ENCODE measurements around the gene ADSS1.
"Not testable (repeated sequence)": the region's sequence is repeated elsewhere in the genome, so short reads cannot be mapped to it uniquely, and the experiment has no call there.

ADSS1 gene

DNA sequence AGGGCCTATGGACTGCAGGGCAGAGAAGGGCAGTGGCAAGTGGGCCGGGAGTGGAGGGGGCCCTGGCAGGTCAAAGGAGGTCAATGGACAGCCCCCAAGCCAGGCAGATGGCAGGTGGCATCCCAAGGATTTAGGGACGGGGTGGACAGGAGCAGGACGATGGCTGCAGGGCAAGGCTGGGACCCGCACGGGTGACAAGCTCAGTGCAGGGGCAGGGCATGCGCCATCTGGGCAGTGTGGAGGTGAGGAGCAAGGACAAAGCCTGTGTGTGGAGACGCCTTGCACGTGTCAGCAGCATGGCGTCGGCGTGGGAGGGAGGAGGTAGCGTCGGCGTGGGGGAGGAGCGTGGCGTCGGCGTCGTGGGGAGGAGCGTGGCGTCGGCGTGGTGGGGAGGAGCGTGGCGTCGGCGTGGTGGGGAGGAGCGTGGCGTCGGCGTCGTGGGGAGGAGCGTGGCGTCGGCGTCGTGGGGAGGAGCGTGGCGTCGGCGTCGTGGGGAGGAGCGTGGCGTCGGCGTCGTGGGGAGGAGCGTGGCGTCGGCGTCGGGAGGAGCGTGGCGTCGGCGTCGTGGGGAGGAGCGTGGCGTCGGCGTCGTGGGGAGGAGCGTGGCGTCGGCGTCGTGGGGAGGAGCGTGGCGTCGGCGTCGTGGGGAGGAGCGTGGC lies 5.3 kb downstream of the ADSS1 start:
- H3K36me3 ChIP-seq (ENCODE audit: control insufficient read depth in 1 of 2, insufficient read depth in 2 of 2, low read depth in 1 of 2, low read length in 2 of 2); H3K23ac ChIP-seq (ENCODE audit: low read length in 2 of 2); H2AK5ac ChIP-seq (ENCODE audit: low read length, severe bottlenecking); H3K27ac ChIP-seq (ENCODE audit: low read length, poor library complexity, severe bottlenecking); H3K14ac ChIP-seq (ENCODE audit: low read length in 2 of 2); H3K4ac ChIP-seq (ENCODE audit: low read depth in 1 of 2, low read length in 2 of 2); H2BK5ac ChIP-seq (ENCODE audit: low read depth, low read length, poor library complexity, severe bottlenecking); H3K79me1 ChIP-seq (replicated peaks; ENCODE audit: low read length, poor library complexity, severe bottlenecking); H3K4me3 ChIP-seq (ENCODE audit: insufficient read depth in 1 of 2, low read depth in 1 of 2, low read length in 2 of 2); H3K9me3 ChIP-seq (ENCODE audit: control insufficient read depth, low read length); DNase-seq; H3K9ac ChIP-seq (ENCODE audit: low read length); H3K4me2 ChIP-seq (ENCODE audit: low read length, poor library complexity, severe bottlenecking); H2AFZ ChIP-seq (ENCODE audit: low read depth, low read length); H4K8ac ChIP-seq (ENCODE audit: low read length); H2BK12ac ChIP-seq (ENCODE audit: low read length in 2 of 2); H2BK15ac ChIP-seq (ENCODE audit: low read depth, poor library complexity, severe bottlenecking); H3K18ac ChIP-seq (ENCODE audit: low read depth in 1 of 2, low read length in 2 of 2); H2BK120ac ChIP-seq (ENCODE audit: low read depth, low read length): not testable (repeated sequence)
- Histone ChIP-seq H4K91ac (ENCODE audit: low read length) (peak overlapping the region; percentile 5), H3K4me1 (ENCODE audit: control insufficient read depth, insufficient read depth, low read depth, low read length) (peaks cover 24% of the 10 kb centered on the region), H3K27me3 (ENCODE audit: control insufficient read depth in 1 of 2, insufficient read depth in 1 of 2, low read length in 2 of 2) (peaks cover 14 to 32% of the 10 kb centered on the region in 2 experiments)
- WGBS: 96% methylated on average over 41 of the region's 73 CpGs

DNA sequence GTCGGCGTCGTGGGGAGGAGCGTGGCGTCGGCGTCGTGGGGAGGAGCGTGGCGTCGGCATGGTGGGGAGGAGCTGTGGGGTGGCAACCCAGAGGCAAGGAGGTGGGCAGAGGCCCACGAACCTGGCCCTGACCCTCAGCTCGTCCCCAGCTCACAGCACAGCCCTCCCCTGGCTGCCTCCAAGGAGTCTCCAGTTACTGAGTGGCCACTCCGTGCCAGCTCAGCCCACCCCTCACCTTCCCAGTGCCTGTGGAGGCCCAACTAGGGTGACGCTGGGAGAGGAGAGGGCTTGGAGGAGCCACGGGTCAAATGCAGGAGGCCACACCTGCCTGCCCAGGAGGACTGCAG lies 5.8 kb downstream of the ADSS1 start:
- no peak overlapping the region for H2BK12ac ChIP-seq (ENCODE audit: low read length in 2 of 2)
- no peaks in the 10 kb centered on the region for H3K9me3 ChIP-seq (ENCODE audit: control insufficient read depth, low read length)
- no peak overlapping the region for H3K14ac ChIP-seq (ENCODE audit: low read length in 2 of 2)
- WGBS: 88% methylated on average over 5 of the region's 16 CpGs
- no peak overlapping the region for H3K4me3 ChIP-seq (ENCODE audit: insufficient read depth in 1 of 2, low read depth in 1 of 2, low read length in 2 of 2)
- H3K36me3 ChIP-seq (ENCODE audit: control insufficient read depth in 1 of 2, insufficient read depth in 2 of 2, low read depth in 1 of 2, low read length in 2 of 2): no peaks in the 10 kb centered on the region
- H2AFZ ChIP-seq (ENCODE audit: low read depth, low read length): no peak overlapping the region
- H3K4me2 ChIP-seq (ENCODE audit: low read length, poor library complexity, severe bottlenecking): no peak overlapping the region
- H3K18ac ChIP-seq (ENCODE audit: low read depth in 1 of 2, low read length in 2 of 2): no peak overlapping the region
- no peak overlapping the region for H3K27ac ChIP-seq (ENCODE audit: low read length, poor library complexity, severe bottlenecking)
- H3K4ac ChIP-seq (ENCODE audit: low read depth in 1 of 2, low read length in 2 of 2): no peak overlapping the region
- H3K27me3 ChIP-seq (ENCODE audit: control insufficient read depth in 1 of 2, insufficient read depth in 1 of 2, low read length in 2 of 2): peaks cover 13 to 32% of the 10 kb centered on the region in 2 experiments
- no peak overlapping the region for H4K8ac ChIP-seq (ENCODE audit: low read length)
- no peak overlapping the region for H3K9ac ChIP-seq (ENCODE audit: low read length)
- no peak overlapping the region for H3K23ac ChIP-seq (ENCODE audit: low read length in 2 of 2)
- no peak overlapping the region for H2AK5ac ChIP-seq (ENCODE audit: low read length, severe bottlenecking)
- H2BK15ac ChIP-seq (ENCODE audit: low read depth, poor library complexity, severe bottlenecking): no peak overlapping the region
- H2BK120ac ChIP-seq (ENCODE audit: low read depth, low read length): no peak overlapping the region
- H3K79me1 ChIP-seq (replicated peaks; ENCODE audit: low read length, poor library complexity, severe bottlenecking): no peaks in the 10 kb centered on the region
- H4K91ac ChIP-seq (ENCODE audit: low read length): no peak overlapping the region
- H2BK5ac ChIP-seq (ENCODE audit: low read depth, low read length, poor library complexity, severe bottlenecking): no peak overlapping the region
- no peak for DNase-seq
- H3K4me1 ChIP-seq (ENCODE audit: control insufficient read depth, insufficient read depth, low read depth, low read length): peaks cover 19% of the 10 kb centered on the region

DNA sequence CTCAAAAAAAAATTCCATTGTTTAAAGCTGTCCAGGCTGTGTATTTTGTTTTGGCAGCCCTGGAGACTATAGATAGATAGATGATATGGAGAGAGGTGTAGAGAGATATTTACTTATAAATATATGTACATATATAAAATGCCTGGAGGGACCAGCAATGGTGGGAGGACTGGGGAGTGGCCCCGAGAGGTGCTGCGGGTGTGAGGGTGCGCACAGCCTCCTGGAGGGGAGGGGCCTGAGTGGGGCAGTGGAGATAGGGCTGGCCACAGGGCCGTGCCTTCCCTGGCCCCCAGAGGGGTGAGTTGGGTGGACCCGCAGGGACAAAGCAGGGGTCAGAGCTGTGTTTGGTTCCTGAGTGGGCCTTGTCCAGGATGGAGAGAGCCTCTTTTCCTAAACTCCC lies 6.5 kb downstream of the ADSS1 start:
- H2BK12ac ChIP-seq (ENCODE audit: low read length in 2 of 2): no peak overlapping the region
- no peak overlapping the region for H2AK5ac ChIP-seq (ENCODE audit: low read length, severe bottlenecking)
- H3K36me3 ChIP-seq (ENCODE audit: control insufficient read depth in 1 of 2, insufficient read depth in 2 of 2, low read depth in 1 of 2, low read length in 2 of 2): no peaks in the 10 kb centered on the region
- 80% methylated on average over 3 of the region's 5 CpGs for WGBS
- no peaks in the 10 kb centered on the region for H3K9me3 ChIP-seq (ENCODE audit: control insufficient read depth, low read length)
- no peak overlapping the region for H3K4ac ChIP-seq (ENCODE audit: low read depth in 1 of 2, low read length in 2 of 2)
- no peak overlapping the region for H3K4me2 ChIP-seq (ENCODE audit: low read length, poor library complexity, severe bottlenecking)
- no peak overlapping the region for H3K4me3 ChIP-seq (ENCODE audit: insufficient read depth in 1 of 2, low read depth in 1 of 2, low read length in 2 of 2)
- H3K79me1 ChIP-seq (replicated peaks; ENCODE audit: low read length, poor library complexity, severe bottlenecking): no peaks in the 10 kb centered on the region
- DNase-seq: no peak
- H2BK120ac ChIP-seq (ENCODE audit: low read depth, low read length): no peak overlapping the region
- no peak overlapping the region for H2AFZ ChIP-seq (ENCODE audit: low read depth, low read length)
- no peak overlapping the region for H4K8ac ChIP-seq (ENCODE audit: low read length)
- H3K9ac ChIP-seq (ENCODE audit: low read length): no peak overlapping the region
- peaks cover 14% of the 10 kb centered on the region for H3K4me1 ChIP-seq (ENCODE audit: control insufficient read depth, insufficient read depth, low read depth, low read length)
- peaks cover 13 to 29% of the 10 kb centered on the region in 2 experiments for H3K27me3 ChIP-seq (ENCODE audit: control insufficient read depth in 1 of 2, insufficient read depth in 1 of 2, low read length in 2 of 2)
- no peak overlapping the region for H2BK15ac ChIP-seq (ENCODE audit: low read depth, poor library complexity, severe bottlenecking)
- H3K23ac ChIP-seq (ENCODE audit: low read length in 2 of 2): no peak overlapping the region
- no peak overlapping the region for H3K18ac ChIP-seq (ENCODE audit: low read depth in 1 of 2, low read length in 2 of 2)
- H3K27ac ChIP-seq (ENCODE audit: low read length, poor library complexity, severe bottlenecking): no peak overlapping the region
- H2BK5ac ChIP-seq (ENCODE audit: low read depth, low read length, poor library complexity, severe bottlenecking): no peak overlapping the region
- H4K91ac ChIP-seq (ENCODE audit: low read length): no peak overlapping the region
- no peak overlapping the region for H3K14ac ChIP-seq (ENCODE audit: low read length in 2 of 2)

DNA sequence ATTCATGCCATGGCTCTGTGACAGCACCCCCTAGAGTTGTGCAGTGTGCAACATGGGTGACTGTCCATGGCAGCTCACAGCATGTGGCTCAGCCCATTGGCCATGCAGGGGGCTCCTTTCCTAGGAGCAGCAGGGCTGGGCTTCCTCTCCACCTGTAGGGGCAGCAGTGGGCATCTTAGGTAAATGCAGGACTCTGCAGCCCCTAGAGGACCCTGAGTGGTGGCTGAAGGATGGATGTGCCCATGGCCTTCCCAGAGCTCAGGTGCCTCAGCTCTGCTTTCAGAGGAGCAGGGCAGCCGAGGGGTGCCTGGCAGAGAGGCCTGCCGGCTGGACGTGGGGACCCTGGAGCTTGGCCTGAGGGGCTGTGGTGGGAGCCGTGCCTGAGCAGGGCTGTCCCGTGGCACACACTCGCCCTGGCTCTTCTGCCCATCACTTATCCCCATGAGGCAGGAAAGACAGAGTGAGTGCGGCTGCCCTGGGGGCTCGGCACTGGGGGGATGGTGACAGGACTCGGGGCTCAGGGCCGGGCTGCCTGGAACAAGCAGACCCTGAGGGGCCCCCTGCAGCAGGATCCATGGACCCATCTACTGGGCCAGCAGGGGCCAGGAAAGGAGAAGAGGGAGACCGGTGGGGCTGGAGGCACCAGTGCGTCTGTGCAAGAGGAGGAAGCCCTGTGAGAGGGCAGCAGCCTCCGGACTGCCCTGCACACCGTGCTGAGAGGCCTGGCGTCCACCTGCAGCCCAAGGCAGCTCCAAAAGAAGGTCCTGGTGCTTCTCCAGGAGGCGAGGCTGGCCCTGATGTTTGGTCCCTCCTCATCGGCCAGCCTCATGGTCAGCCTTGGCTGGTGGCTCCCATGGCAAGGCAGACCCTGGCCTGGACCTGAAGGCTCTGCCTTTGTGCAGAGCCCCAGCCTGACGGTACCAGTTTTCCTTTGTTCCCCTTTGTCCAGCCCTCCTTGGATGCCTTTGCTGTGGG lies 7.6 kb downstream of the ADSS1 start:
- 87% methylated on average over 18 of the region's 18 CpGs for WGBS
- Histone ChIP-seq H3K27ac (ENCODE audit: low read length, poor library complexity, severe bottlenecking) (no peak overlapping the region), H3K79me1 (replicated peaks; ENCODE audit: low read length, poor library complexity, severe bottlenecking) (no peaks in the 10 kb centered on the region), H2AFZ (ENCODE audit: low read depth, low read length) (no peak overlapping the region), H3K4me1 (ENCODE audit: control insufficient read depth, insufficient read depth, low read depth, low read length) (peaks cover 14% of the 10 kb centered on the region), H2AK5ac (ENCODE audit: low read length, severe bottlenecking) (no peak overlapping the region), H2BK15ac (ENCODE audit: low read depth, poor library complexity, severe bottlenecking) (peak overlapping the region; percentile 60), H3K9ac (ENCODE audit: low read length) (no peak overlapping the region), H2BK5ac (ENCODE audit: low read depth, low read length, poor library complexity, severe bottlenecking) (no peak overlapping the region), H2BK120ac (ENCODE audit: low read depth, low read length) (no peak overlapping the region), H3K18ac (ENCODE audit: low read depth in 1 of 2, low read length in 2 of 2) (peak overlapping the region in 1 of 2 experiments; percentile 29), H3K36me3 (ENCODE audit: control insufficient read depth in 1 of 2, insufficient read depth in 2 of 2, low read depth in 1 of 2, low read length in 2 of 2) (no peaks in the 10 kb centered on the region), H3K4me3 (ENCODE audit: insufficient read depth in 1 of 2, low read depth in 1 of 2, low read length in 2 of 2) (no peak overlapping the region), H3K4ac (ENCODE audit: low read depth in 1 of 2, low read length in 2 of 2) (no peak overlapping the region), H2BK12ac (ENCODE audit: low read length in 2 of 2) (peak overlapping the region in 1 of 2 experiments; percentile 55), H3K27me3 (ENCODE audit: control insufficient read depth in 1 of 2, insufficient read depth in 1 of 2, low read length in 2 of 2) (peaks cover 13 to 22% of the 10 kb centered on the region in 2 experiments), H3K4me2 (ENCODE audit: low read length, poor library complexity, severe bottlenecking) (no peak overlapping the region), H4K8ac (ENCODE audit: low read length) (no peak overlapping the region), H3K9me3 (ENCODE audit: control insufficient read depth, low read length) (no peaks in the 10 kb centered on the region), H4K91ac (ENCODE audit: low read length) (peak overlapping the region; percentile 28), H3K14ac (ENCODE audit: low read length in 2 of 2) (no peak overlapping the region), H3K23ac (ENCODE audit: low read length in 2 of 2) (no peak overlapping the region)
- peak; percentile 31 for DNase-seq

All from mesenchymal stem cell (in vitro differentiated cells and primary cell).